SHP77 treated with DMSO at 0.1 percent for 48 hours (cell line): Measurements from ENCODE around the gene RAPGEF5.

Experiments used
- DNase-seq: peaks from one replicate; lab custom pipeline; 2025; lab: John Stamatoyannopoulos, UW

Gene RAPGEF5

GRCh38 chr7:22151901-22152300 lies 205.1 kb downstream of the RAPGEF5 start:
- DNase-seq = no peak

GRCh38 chr7:22150221-22150620 lies 206.7 kb downstream of the RAPGEF5 start:
- no peak for DNase-seq

- DNase-seq = no peak
Measured at GRCh38 chr7:22147868-22148267, 209.1 kb downstream of the RAPGEF5 start.

- DNase-seq = no peak
Measured at GRCh38 chr7:22146961-22147512, 209.9 kb downstream of the RAPGEF5 start.

GRCh38 chr7:22144950-22145349 lies 212.0 kb downstream of the RAPGEF5 start:
- no peak for DNase-seq

- no peak for DNase-seq
Measured at GRCh38 chr7:22143491-22143890, 213.5 kb downstream of the RAPGEF5 start.

GRCh38 chr7:22142572-22142971 lies 214.4 kb downstream of the RAPGEF5 start:
- no peak for DNase-seq

- no peak for DNase-seq
Measured at GRCh38 chr7:22141355-22141754, 215.6 kb downstream of the RAPGEF5 start.

- no peak for DNase-seq
Measured at GRCh38 chr7:22140578-22140977, 216.4 kb downstream of the RAPGEF5 start.

GRCh38 chr7:22138886-22139285 lies 218.1 kb downstream of the RAPGEF5 start:
- no peak for DNase-seq

- no peak for DNase-seq
Measured at GRCh38 chr7:22138106-22138505, 218.8 kb downstream of the RAPGEF5 start.

GRCh38 chr7:22137466-22137865 lies 219.5 kb downstream of the RAPGEF5 start:
- no peak for DNase-seq

GRCh38 chr7:22137026-22137425 lies 219.9 kb downstream of the RAPGEF5 start:
- DNase-seq = no peak

- DNase-seq = no peak
Measured at GRCh38 chr7:22129819-22130580, 227.0 kb downstream of the RAPGEF5 start.

- no peak for DNase-seq
Measured at GRCh38 chr7:22129166-22129565, 227.8 kb downstream of the RAPGEF5 start.

- DNase-seq = no peak
Measured at GRCh38 chr7:22128528-22128920, 228.4 kb downstream of the RAPGEF5 start.

GRCh38 chr7:22127835-22128527 lies 229.0 kb downstream of the RAPGEF5 start:
- DNase-seq = no peak

GRCh38 chr7:22125436-22125835 lies 231.5 kb downstream of the RAPGEF5 start:
- no peak for DNase-seq

GRCh38 chr7:22124941-22125340 lies 232.0 kb downstream of the RAPGEF5 start:
- DNase-seq = no peak

- no peak for DNase-seq
Measured at GRCh38 chr7:22123139-22123538, 233.8 kb downstream of the RAPGEF5 start.

GRCh38 chr7:22121702-22122474 lies 235.1 kb downstream of the RAPGEF5 start:
- no peak for DNase-seq

- no peak for DNase-seq
Measured at GRCh38 chr7:22120391-22121053, 236.4 kb downstream of the RAPGEF5 start.
